Measurements from ENCODE around the gene HEBP1.
A peak's percentile ranks its signal among the peaks of the same experiment; 100 is the strongest.

HEBP1 gene

DNA sequence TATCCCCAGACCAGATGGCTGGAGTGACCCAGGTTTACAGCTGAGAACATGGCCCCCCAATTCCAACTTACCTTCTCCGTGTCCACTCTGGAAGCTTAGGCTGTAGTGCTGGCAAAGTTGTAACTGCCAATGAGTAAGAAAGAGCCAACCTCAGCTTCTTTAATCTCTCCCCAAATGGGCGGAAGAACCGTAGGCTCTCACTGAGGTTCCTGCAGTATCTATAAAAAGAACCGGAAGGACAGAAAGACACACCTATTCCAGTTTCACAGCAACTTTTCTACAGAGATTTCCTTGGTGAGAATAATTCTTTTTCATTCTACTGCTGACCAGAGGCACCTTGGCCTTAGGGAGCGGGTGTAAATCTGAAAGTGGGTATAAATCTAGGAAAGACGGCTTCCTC lies 48.0 kb downstream of the HEBP1 start, which contains the start of gene GPRC5D:
GPRC5D (minus strand) TSS at position 135 of the 400 bp plus-strand sequence. CDS start 1,786 bp downstream, outside the sequence.
- no peak within 1 kb of the TSS for H4K91ac ChIP-seq (ENCODE audit: low read length)
- WGBS = 94% methylated on average over 4 of the region's 6 CpGs
- H3K9me3 ChIP-seq (ENCODE audit: control insufficient read depth, low read length) = no peaks in the 10 kb centered on the region

DNA sequence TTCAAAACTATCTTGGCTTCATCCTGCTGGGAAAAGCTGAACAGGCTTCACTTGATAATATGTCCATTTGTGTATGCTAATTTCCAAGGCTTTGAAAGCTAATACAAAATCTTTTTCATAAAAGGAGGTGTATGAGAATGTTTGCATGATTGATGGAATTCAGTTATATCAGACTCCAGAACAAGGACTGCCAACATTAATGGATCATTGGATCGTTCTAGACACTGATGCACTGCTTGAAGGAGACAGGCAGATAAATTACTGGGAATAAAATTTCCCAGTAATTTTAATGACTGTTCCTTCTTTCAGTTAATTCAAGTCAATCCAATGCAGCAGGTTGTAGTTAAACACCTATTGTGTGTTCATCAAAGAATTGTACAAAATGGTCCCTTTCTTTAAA lies 48.6 kb downstream of the HEBP1 start:
- H3K18ac ChIP-seq (ENCODE audit: low read depth in 1 of 2, low read length in 2 of 2) = no peak overlapping the region
- no peaks in the 10 kb centered on the region for H3K79me1 ChIP-seq (replicated peaks; ENCODE audit: low read length, poor library complexity, severe bottlenecking)
- H3K4me1 ChIP-seq (ENCODE audit: control insufficient read depth, insufficient read depth, low read depth, low read length) = peaks cover 6% of the 10 kb centered on the region
- no peak overlapping the region for H2AFZ ChIP-seq (ENCODE audit: low read depth, low read length)
- no peak overlapping the region for H3K14ac ChIP-seq (ENCODE audit: low read length in 2 of 2)
- no peak overlapping the region for H3K9ac ChIP-seq (ENCODE audit: low read length)
- H4K8ac ChIP-seq (ENCODE audit: low read length) = no peak overlapping the region
- H2BK12ac ChIP-seq (ENCODE audit: low read length in 2 of 2) = no peak overlapping the region
- no peaks in the 10 kb centered on the region for H3K9me3 ChIP-seq (ENCODE audit: control insufficient read depth, low read length)
- H2BK15ac ChIP-seq (ENCODE audit: low read depth, poor library complexity, severe bottlenecking) = no peak overlapping the region
- no peak overlapping the region for H3K23ac ChIP-seq (ENCODE audit: low read length in 2 of 2)
- no peak overlapping the region for H2AK5ac ChIP-seq (ENCODE audit: low read length, severe bottlenecking)
- no peaks in the 10 kb centered on the region for H3K36me3 ChIP-seq (ENCODE audit: control insufficient read depth in 1 of 2, insufficient read depth in 2 of 2, low read depth in 1 of 2, low read length in 2 of 2)
- H4K91ac ChIP-seq (ENCODE audit: low read length) = no peak overlapping the region
- no peak overlapping the region for H3K4me3 ChIP-seq (ENCODE audit: insufficient read depth in 1 of 2, low read depth in 1 of 2, low read length in 2 of 2)
- H3K4me2 ChIP-seq (ENCODE audit: low read length, poor library complexity, severe bottlenecking) = no peak overlapping the region
- no peak for DNase-seq
- no peak overlapping the region for H3K4ac ChIP-seq (ENCODE audit: low read depth in 1 of 2, low read length in 2 of 2)
- no peaks in the 10 kb centered on the region for H3K27me3 ChIP-seq (ENCODE audit: control insufficient read depth in 1 of 2, insufficient read depth in 1 of 2, low read length in 2 of 2)
- no peak overlapping the region for H2BK5ac ChIP-seq (ENCODE audit: low read depth, low read length, poor library complexity, severe bottlenecking)
- H3K27ac ChIP-seq (ENCODE audit: low read length, poor library complexity, severe bottlenecking) = no peak overlapping the region
- H2BK120ac ChIP-seq (ENCODE audit: low read depth, low read length) = no peak overlapping the region
- WGBS = 100% methylated on average over 1 of the region's 1 CpG

More for the DNA sequence above, 48.0 kb downstream of the HEBP1 start, which contains the start of gene GPRC5D:
- H3K27ac ChIP-seq (ENCODE audit: low read length, poor library complexity, severe bottlenecking) = no peak within 1 kb of the TSS
- H3K36me3 ChIP-seq (ENCODE audit: control insufficient read depth in 1 of 2, insufficient read depth in 2 of 2, low read depth in 1 of 2, low read length in 2 of 2) = no peaks in the 10 kb centered on the region
- H2AFZ ChIP-seq (ENCODE audit: low read depth, low read length) = no peak within 1 kb of the TSS
- no peak within 1 kb of the TSS for H3K9ac ChIP-seq (ENCODE audit: low read length)
- no peak within 1 kb of the TSS for H4K8ac ChIP-seq (ENCODE audit: low read length)
- H3K14ac ChIP-seq (ENCODE audit: low read length in 2 of 2) = no peak within 1 kb of the TSS
- H3K79me1 ChIP-seq (replicated peaks; ENCODE audit: low read length, poor library complexity, severe bottlenecking) = no peaks in the 10 kb centered on the region
- H3K27me3 ChIP-seq (ENCODE audit: control insufficient read depth in 1 of 2, insufficient read depth in 1 of 2, low read length in 2 of 2) = no peaks in the 10 kb centered on the region
- H2BK120ac ChIP-seq (ENCODE audit: low read depth, low read length) = no peak within 1 kb of the TSS
- H3K4me3 ChIP-seq (ENCODE audit: insufficient read depth in 1 of 2, low read depth in 1 of 2, low read length in 2 of 2) = no peak within 1 kb of the TSS
- H3K4me2 ChIP-seq (ENCODE audit: low read length, poor library complexity, severe bottlenecking) = no peak within 1 kb of the TSS
- H3K4ac ChIP-seq (ENCODE audit: low read depth in 1 of 2, low read length in 2 of 2) = no peak within 1 kb of the TSS
- H2BK15ac ChIP-seq (ENCODE audit: low read depth, poor library complexity, severe bottlenecking) = no peak within 1 kb of the TSS
- no peak within 1 kb of the TSS for H2BK5ac ChIP-seq (ENCODE audit: low read depth, low read length, poor library complexity, severe bottlenecking)
- no peak within 1 kb of the TSS for H3K23ac ChIP-seq (ENCODE audit: low read length in 2 of 2)
- no peak within 1 kb of the TSS for H2AK5ac ChIP-seq (ENCODE audit: low read length, severe bottlenecking)
- no peak within 1 kb of the TSS for H3K18ac ChIP-seq (ENCODE audit: low read depth in 1 of 2, low read length in 2 of 2)
- H3K4me1 ChIP-seq (ENCODE audit: control insufficient read depth, insufficient read depth, low read depth, low read length) = peaks cover 6% of the 10 kb centered on the region
- H2BK12ac ChIP-seq (ENCODE audit: low read length in 2 of 2) = no peak within 1 kb of the TSS
- DNase-seq = no peak

DNA sequence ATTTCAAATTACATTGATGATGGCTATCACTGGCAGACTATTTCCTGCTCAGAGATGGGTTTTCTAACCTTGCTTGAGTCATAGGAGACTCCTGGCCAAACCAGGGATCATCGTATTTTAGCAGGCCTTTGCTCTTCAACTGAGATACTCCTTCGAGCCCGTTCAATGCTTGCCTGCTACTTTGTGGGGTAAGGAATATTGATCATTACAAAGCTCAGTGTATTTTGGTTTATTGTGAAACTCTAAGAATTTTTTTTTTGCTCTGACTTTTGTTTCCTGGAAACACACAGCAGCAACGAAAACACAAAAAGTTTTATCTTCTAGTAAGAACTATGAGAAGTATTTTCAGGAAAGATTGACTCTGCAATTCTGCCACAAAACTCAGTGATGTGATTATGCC lies 52.2 kb downstream of the HEBP1 start:
- no peak overlapping the region for H2BK15ac ChIP-seq (ENCODE audit: low read depth, poor library complexity, severe bottlenecking)
- H3K4me2 ChIP-seq (ENCODE audit: low read length, poor library complexity, severe bottlenecking) = no peak overlapping the region
- H3K27me3 ChIP-seq (ENCODE audit: control insufficient read depth in 1 of 2, insufficient read depth in 1 of 2, low read length in 2 of 2) = no peaks in the 10 kb centered on the region
- H2BK5ac ChIP-seq (ENCODE audit: low read depth, low read length, poor library complexity, severe bottlenecking) = no peak overlapping the region
- H4K8ac ChIP-seq (ENCODE audit: low read length) = no peak overlapping the region
- no peak overlapping the region for H2BK12ac ChIP-seq (ENCODE audit: low read length in 2 of 2)
- no peak overlapping the region for H2AFZ ChIP-seq (ENCODE audit: low read depth, low read length)
- H3K14ac ChIP-seq (ENCODE audit: low read length in 2 of 2) = no peak overlapping the region
- no peak overlapping the region for H3K4ac ChIP-seq (ENCODE audit: low read depth in 1 of 2, low read length in 2 of 2)
- H3K36me3 ChIP-seq (ENCODE audit: control insufficient read depth in 1 of 2, insufficient read depth in 2 of 2, low read depth in 1 of 2, low read length in 2 of 2) = no peaks in the 10 kb centered on the region
- H4K91ac ChIP-seq (ENCODE audit: low read length) = no peak overlapping the region
- no peaks in the 10 kb centered on the region for H3K79me1 ChIP-seq (replicated peaks; ENCODE audit: low read length, poor library complexity, severe bottlenecking)
- H3K23ac ChIP-seq (ENCODE audit: low read length in 2 of 2) = no peak overlapping the region
- H2AK5ac ChIP-seq (ENCODE audit: low read length, severe bottlenecking) = no peak overlapping the region
- H3K9me3 ChIP-seq (ENCODE audit: control insufficient read depth, low read length) = no peaks in the 10 kb centered on the region
- H2BK120ac ChIP-seq (ENCODE audit: low read depth, low read length) = no peak overlapping the region
- H3K18ac ChIP-seq (ENCODE audit: low read depth in 1 of 2, low read length in 2 of 2) = no peak overlapping the region
- peak overlapping the region; percentile 58 for H3K9ac ChIP-seq (ENCODE audit: low read length)
- H3K27ac ChIP-seq (ENCODE audit: low read length, poor library complexity, severe bottlenecking) = no peak overlapping the region
- H3K4me1 ChIP-seq (ENCODE audit: control insufficient read depth, insufficient read depth, low read depth, low read length) = no peaks in the 10 kb centered on the region
- no peak overlapping the region for H3K4me3 ChIP-seq (ENCODE audit: insufficient read depth in 1 of 2, low read depth in 1 of 2, low read length in 2 of 2)
- WGBS = 100% methylated on average over 2 of the region's 4 CpGs
- DNase-seq = no peak

DNA sequence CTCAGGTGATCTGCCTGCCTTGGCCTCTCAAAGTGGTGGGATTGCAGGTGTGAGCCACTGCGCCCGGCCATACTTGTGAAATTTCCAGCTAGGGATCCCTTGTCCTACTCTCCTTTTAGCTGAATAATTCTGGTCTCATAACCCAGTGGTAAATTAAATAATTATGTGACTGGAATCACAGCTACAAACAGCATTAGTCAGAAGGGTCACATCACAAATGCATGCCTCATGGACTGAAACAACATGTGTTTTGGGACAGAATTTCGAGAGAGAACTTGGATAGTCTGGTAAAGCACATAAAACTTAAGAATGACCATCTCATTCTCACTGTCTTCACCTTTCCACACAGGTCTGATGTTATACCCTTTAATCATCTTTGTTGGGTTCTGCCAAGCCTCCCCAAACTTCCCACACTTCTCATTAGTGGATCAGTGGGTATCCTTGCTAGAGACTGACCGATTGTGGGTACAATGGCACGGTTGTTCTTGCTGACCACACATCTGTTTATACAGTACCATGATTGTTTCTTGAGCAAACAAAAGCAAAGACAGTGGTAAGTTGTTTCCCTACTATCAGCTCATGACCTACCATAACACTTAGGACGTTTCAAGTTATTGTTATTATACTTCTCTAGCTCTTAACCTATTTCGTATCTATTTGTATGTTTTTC lies 53.2 kb downstream of the HEBP1 start:
- 83% methylated on average over 3 of the region's 7 CpGs for WGBS
- Histone ChIP-seq H3K9ac (ENCODE audit: low read length) (peak overlapping the region; percentile 47), H3K23ac (ENCODE audit: low read length in 2 of 2) (no peak overlapping the region), H3K27me3 (ENCODE audit: control insufficient read depth in 1 of 2, insufficient read depth in 1 of 2, low read length in 2 of 2) (no peaks in the 10 kb centered on the region), H2BK12ac (ENCODE audit: low read length in 2 of 2) (no peak overlapping the region), H3K18ac (ENCODE audit: low read depth in 1 of 2, low read length in 2 of 2) (no peak overlapping the region), H3K4me2 (ENCODE audit: low read length, poor library complexity, severe bottlenecking) (no peak overlapping the region), H2BK15ac (ENCODE audit: low read depth, poor library complexity, severe bottlenecking) (no peak overlapping the region), H4K8ac (ENCODE audit: low read length) (no peak overlapping the region), H3K4ac (ENCODE audit: low read depth in 1 of 2, low read length in 2 of 2) (no peak overlapping the region), H2BK120ac (ENCODE audit: low read depth, low read length) (no peak overlapping the region), H3K14ac (ENCODE audit: low read length in 2 of 2) (no peak overlapping the region), H3K4me1 (ENCODE audit: control insufficient read depth, insufficient read depth, low read depth, low read length) (no peaks in the 10 kb centered on the region), H3K36me3 (ENCODE audit: control insufficient read depth in 1 of 2, insufficient read depth in 2 of 2, low read depth in 1 of 2, low read length in 2 of 2) (no peaks in the 10 kb centered on the region), H3K27ac (ENCODE audit: low read length, poor library complexity, severe bottlenecking) (no peak overlapping the region), H3K79me1 (replicated peaks; ENCODE audit: low read length, poor library complexity, severe bottlenecking) (no peaks in the 10 kb centered on the region), H4K91ac (ENCODE audit: low read length) (no peak overlapping the region), H2AK5ac (ENCODE audit: low read length, severe bottlenecking) (no peak overlapping the region), H2AFZ (ENCODE audit: low read depth, low read length) (no peak overlapping the region), H3K9me3 (ENCODE audit: control insufficient read depth, low read length) (no peaks in the 10 kb centered on the region), H3K4me3 (ENCODE audit: insufficient read depth in 1 of 2, low read depth in 1 of 2, low read length in 2 of 2) (no peak overlapping the region), H2BK5ac (ENCODE audit: low read depth, low read length, poor library complexity, severe bottlenecking) (no peak overlapping the region)
- DNase-seq = no peak

Measured in mesenchymal stem cell (in vitro differentiated cells and primary cell).